Measurements from ENCODE around the gene HIVEP2. TPM values are rescaled to one million over a fixed set of nuclear protein-coding genes. Genes with fewer than 3 reads are reported as not detected.

HIVEP2 gene
- total RNA-seq, 4 donors from 2014 or later = 17.2 to 49.4 (median 21.6) TPM

DNA sequence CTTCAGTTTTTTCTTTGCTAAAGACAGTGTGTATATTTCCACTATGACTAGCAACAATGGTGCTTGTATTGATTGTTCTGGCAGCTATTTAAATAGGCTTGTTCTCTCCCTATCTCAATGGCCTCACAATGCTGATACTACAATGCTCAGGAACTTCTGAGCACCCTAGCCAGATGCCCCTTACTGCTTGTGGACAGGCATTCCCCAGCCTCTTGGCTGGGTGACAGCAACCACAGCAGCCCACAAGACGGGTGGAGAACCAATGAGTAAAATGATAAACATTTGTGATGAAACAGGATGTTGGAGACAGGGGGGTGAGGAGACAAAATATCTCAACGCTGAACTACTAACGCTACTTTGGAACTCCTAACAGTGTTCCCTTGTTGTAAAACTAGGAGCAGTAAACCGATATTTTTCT lies 42.3 kb downstream of the HIVEP2 start:
- peak in 1 of 2 donors; percentile 52 for DNase-seq (ENCODE audit: low spot score in 2 of 2)
- 30 to 37% methylated on average over 4 of the region's 4 CpGs for WGBS, 2 donors
- TF ChIP-seq, protein P1, sequence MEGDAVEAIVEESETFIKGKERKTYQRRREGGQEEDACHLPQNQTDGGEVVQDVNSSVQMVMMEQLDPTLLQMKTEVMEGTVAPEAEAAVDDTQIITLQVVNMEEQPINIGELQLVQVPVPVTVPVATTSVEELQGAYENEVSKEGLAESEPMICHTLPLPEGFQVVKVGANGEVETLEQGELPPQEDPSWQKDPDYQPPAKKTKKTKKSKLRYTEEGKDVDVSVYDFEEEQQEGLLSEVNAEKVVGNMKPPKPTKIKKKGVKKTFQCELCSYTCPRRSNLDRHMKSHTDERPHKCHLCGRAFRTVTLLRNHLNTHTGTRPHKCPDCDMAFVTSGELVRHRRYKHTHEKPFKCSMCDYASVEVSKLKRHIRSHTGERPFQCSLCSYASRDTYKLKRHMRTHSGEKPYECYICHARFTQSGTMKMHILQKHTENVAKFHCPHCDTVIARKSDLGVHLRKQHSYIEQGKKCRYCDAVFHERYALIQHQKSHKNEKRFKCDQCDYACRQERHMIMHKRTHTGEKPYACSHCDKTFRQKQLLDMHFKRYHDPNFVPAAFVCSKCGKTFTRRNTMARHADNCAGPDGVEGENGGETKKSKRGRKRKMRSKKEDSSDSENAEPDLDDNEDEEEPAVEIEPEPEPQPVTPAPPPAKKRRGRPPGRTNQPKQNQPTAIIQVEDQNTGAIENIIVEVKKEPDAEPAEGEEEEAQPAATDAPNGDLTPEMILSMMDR (IDR thresholded peaks at IDR 0.05) = no peak
- TF ChIP-seq POLR2A (IDR thresholded peaks at IDR 0.05) = no peak
- intact Hi-C loops (cut with DNase I; ENCODE audit: low total_unique reads) = no loop called here
- no peak overlapping the region for H3K4me3 ChIP-seq (ENCODE audit: low read depth, poor library complexity, severe bottlenecking)

DNA sequence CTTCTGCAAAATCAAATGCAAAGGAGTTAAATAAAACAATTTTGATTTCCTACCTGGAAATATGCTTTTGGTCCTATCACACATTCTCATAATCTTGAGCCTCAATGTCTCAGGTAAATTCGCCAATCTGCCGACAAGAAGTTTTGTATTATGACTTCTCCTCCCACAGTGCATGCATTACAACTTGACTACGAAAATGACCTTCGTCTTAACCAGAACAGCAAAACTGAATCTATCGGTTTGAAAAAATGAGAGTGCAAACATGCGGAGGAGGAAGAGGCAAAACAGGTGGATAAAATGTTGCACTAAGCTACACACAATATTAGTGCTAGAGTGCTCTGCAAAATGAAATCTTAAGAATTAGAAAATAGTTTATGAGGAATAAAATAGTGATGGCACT lies 43.4 kb downstream of the HIVEP2 start:
- no peak overlapping the region for H3K4me3 ChIP-seq (ENCODE audit: low read depth, poor library complexity, severe bottlenecking)
- 94 to 96% methylated on average over 6 of the region's 6 CpGs for WGBS, 2 donors
- TF ChIP-seq POLR2A (IDR thresholded peaks at IDR 0.05) = no peak
- TF ChIP-seq, protein P1 (IDR thresholded peaks at IDR 0.05) = no peak
- intact Hi-C loops (cut with DNase I; ENCODE audit: low total_unique reads) = no loop called here
- no peak for DNase-seq (ENCODE audit: low spot score in 2 of 2)

DNA sequence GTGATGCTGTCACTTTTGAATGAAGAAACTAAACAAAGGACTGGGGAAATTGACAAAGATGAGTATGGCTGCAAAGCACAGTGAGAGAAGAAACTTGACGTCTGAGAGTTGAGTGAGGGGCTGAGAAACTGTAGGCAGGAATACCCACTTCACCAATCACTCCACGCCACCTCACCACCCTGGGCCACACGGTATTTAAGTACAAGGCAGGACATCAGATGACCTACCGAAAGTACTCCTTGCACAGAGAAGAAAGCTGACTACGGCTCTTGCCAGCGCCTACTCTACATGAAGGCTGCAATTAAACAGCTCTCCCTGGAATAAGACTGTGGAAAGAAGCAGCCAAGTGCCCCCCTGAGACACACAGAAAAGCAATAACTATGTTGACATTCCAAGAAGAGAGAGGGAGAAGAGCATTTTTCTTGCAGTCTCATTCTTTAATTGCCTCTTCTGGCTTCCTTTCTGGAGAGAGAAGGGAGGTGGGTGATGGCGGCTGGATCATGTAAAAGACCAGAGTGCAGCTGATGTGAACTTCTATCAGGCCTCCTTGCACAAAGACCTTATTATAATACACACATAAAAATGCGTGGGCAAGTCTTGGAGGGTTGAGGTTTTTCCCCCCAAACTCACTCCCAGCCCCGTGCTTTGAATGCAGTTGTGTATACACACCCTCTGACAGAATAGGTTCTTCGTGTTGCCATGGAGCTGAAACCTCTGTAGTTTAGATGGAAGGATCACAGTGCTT lies 44.6 kb downstream of the HIVEP2 start:
- 71 to 79% methylated on average over 10 of the region's 10 CpGs for WGBS, 2 donors
- TF ChIP-seq, protein P1 (IDR thresholded peaks at IDR 0.05) = no peak
- no peak for TF ChIP-seq POLR2A (IDR thresholded peaks at IDR 0.05)
- no peak overlapping the region for H3K4me3 ChIP-seq (ENCODE audit: low read depth, poor library complexity, severe bottlenecking)
- intact Hi-C loops (cut with DNase I; ENCODE audit: low total_unique reads) = no loop called here
- DNase-seq (ENCODE audit: low spot score in 2 of 2) = no peak

GRCh38 chr6:142898927-142899895 lies 45.8 kb downstream of the HIVEP2 start:
- TF ChIP-seq POLR2A (IDR thresholded peaks at IDR 0.05) = no peak
- TF ChIP-seq, protein P1 (IDR thresholded peaks at IDR 0.05) = no peak
- 71 to 84% methylated on average over 6 of the region's 6 CpGs for WGBS, 2 donors
- no peak overlapping the region for H3K4me3 ChIP-seq (ENCODE audit: low read depth, poor library complexity, severe bottlenecking)
- no peak for DNase-seq (ENCODE audit: low spot score in 2 of 2)
- intact Hi-C loops (cut with DNase I; ENCODE audit: low total_unique reads) = no loop called here

- no peak for DNase-seq (ENCODE audit: low spot score in 2 of 2)
- TF ChIP-seq, protein P1 (IDR thresholded peaks at IDR 0.05) = no peak
- TF ChIP-seq POLR2A (IDR thresholded peaks at IDR 0.05) = no peak
- H3K4me3 ChIP-seq (ENCODE audit: low read depth, poor library complexity, severe bottlenecking) = no peak overlapping the region
- 65 to 89% methylated on average over 2 of the region's 2 CpGs for WGBS, 2 donors
- intact Hi-C loops (cut with DNase I; ENCODE audit: low total_unique reads) = no loop called here
Measured at GRCh38 chr6:142897659-142898058, 47.3 kb downstream of the HIVEP2 start.

Measured in lower leg skin (tissue), 4 donors.